Activated CD4-positive, alpha-beta T cell treated with anti-CD3 and anti-CD28 coated beads for 48 hours (primary cell): Measurements from ENCODE around the gene OR2T4.

Source experiments
- DNase-seq: peaks from one replicate; pipeline ENCODE4 v3.0.0-alpha.2; 2020

OR2T4 gene, protein sequence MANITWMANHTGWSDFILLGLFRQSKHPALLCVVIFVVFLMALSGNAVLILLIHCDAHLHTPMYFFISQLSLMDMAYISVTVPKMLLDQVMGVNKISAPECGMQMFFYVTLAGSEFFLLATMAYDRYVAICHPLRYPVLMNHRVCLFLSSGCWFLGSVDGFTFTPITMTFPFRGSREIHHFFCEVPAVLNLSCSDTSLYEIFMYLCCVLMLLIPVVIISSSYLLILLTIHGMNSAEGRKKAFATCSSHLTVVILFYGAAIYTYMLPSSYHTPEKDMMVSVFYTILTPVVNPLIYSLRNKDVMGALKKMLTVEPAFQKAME

DNA sequence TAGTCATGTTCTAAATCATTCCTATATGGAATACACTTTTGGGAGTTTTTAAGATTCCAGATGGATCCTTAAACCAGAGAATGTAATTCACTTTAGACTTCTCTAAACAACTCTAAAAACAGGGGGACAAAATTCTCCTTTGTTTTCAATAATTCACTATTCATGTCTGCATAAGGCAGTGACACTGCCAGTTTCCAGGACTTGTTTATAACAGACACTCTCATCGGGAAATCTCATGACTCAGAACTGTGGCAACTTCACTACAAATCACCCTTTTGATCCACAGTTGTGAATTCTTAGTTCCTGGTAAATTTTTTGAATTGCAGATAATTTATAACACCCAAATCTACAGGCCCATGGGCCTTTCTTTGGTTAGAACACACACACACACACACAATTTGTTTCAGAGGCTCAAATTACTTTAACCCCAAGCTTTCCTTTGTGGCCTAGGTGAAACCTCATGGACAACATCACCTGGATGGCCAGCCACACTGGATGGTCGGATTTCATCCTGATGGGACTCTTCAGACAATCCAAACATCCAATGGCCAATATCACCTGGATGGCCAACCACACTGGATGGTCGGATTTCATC lies at the start of gene OR2T4:
Gene OR2T4 (plus strand): TSS at position 545 of the 595 bp plus-strand sequence. CDS start 0 bp downstream, at position 545.
- DNase-seq: no peak

DNA sequence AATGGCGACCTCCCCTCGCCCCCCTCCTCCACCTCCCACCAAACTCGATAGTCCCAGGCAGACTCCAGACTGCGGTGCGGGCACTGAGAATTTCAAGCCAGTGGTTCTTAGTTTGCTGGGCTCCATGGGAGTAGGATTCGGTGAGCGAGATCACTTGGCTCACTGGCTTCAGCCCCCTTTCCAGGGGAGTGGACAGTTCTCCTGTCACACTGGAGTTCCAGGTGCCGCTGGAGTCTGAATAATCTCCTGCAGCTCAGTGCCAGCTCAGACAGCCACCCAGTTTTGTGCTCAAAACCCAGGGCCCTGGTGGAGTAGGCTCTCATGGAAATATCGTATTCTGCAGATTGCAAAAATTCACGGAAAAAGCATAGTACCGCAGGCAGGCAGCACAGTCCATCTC lies 44.7 kb upstream of the OR2T4 start:
- DNase-seq: no peak

DNA sequence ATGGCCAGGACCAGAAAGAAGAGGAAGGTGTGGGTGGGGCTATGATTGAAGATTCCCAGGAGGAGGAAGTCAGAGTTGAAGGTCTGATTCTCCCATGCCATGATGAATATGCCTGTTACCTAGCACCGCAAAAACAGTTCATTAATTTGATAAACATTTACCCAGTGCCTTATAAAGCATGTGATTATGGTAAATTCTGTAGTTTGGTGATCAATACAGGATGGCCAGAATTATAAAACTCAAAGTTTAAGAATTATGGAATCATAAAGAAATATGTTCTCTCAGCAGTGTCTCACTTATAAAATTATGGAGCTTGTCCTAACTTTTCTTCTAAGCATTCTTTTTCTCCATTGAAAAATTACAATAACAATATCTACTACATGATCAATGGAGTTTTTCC lies 37.0 kb upstream of the OR2T4 start, which contains the start of gene OR2M7:
Gene OR2M7 (minus strand): TSS at position 101 of the 400 bp plus-strand sequence. CDS start 0 bp downstream, at position 101.
- DNase-seq: no peak

DNA sequence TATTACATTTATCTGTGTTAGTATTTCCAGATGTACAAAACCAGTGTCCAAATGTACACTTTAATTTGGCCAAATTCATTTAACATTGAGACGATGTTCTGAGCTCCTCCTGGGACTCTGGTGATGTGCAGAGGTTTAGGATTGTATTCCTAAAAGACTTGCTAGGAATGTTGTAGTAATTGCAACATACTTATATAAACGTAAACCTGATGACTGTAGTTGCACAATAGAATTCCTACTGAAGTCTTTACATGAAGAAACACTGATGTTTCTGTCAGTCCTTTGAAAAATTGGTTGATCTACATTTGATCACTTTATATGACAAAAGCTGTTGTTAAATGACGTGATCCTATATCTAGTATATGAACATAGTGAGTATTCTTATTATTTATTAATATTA lies 18.0 kb upstream of the OR2T4 start:
- no peak for DNase-seq

DNA sequence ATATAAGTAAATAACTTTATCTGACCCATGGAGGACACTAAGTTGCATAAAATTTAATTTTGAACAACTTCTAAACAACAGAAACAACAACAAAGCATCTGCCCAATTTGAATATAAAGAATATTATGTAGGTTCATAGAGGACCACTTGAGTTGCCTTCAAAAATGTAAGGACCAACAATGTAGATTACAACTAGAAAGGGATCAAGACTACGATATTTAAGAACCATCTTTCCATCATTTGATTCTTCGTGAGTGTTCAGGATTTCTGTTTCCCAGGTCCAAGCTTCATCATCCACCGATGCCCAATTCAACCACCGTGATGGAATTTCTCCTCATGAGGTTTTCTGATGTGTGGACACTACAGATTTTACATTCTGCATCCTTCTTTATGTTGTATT lies 13.0 kb upstream of the OR2T4 start, which contains the start of gene OR14C36:
Gene OR14C36 (plus strand): TSS at position 301 of the 400 bp plus-strand sequence. CDS start 0 bp downstream, at position 301.
- DNase-seq: no peak

DNA sequence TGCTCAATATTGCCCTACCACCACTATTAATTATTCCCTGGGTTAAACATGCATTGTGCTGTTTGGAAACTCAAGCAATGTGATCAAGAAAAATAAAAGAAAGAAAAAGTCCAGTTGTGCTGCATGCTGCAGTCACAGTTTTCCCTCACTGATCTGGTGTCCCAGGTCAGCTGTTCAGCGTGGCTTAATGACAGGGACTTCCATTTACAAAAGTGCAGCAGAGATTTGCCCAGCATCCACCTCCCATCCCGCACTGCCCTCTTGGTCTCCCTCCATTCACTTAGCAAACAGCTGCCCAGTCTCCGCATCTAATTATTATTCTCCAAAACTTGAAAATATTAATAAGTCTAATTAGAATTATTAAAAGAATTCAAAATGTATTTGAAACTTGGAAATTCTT lies 2.0 kb upstream of the OR2T4 start:
- no peak for DNase-seq

DNA sequence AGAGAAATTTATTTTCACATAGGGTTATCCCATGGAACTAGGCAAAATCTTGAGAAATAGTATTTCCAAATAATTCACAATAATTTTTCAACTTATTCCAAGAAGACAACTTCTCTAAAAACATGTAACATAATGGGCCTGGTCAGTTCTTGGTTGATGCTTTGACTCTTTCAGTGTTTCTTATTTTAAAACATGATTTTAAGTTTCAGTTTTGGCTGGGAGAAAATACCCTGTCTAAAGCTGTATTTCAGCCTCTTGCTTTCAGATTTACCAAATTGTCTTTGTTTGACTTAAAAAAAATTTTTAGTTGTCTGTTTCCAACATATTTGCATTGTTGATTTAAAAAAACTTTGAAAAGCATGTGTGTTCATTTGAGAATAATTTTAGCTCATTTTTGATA lies 5.1 kb downstream of the OR2T4 start:
- DNase-seq: no peak

DNA sequence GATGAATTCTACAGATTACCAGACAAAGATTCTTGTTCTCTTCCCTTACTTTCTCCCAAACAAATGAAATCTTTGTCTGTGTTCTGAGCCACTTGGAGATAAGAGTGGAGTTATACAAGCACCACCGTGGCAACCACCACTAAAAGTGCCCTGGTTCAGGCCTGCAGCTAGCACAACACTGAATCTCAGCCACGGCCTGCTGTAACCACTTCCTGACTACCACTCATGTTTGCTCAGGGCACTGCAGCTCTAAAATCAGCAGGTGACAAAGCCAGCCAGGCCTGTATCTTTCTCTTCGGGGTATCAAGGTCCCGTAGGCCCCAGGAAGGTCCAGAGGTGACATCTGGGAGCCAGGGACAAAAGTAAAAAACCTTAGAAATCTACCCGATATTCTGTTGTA lies 10.9 kb downstream of the OR2T4 start:
- DNase-seq: peak; percentile 4

DNA sequence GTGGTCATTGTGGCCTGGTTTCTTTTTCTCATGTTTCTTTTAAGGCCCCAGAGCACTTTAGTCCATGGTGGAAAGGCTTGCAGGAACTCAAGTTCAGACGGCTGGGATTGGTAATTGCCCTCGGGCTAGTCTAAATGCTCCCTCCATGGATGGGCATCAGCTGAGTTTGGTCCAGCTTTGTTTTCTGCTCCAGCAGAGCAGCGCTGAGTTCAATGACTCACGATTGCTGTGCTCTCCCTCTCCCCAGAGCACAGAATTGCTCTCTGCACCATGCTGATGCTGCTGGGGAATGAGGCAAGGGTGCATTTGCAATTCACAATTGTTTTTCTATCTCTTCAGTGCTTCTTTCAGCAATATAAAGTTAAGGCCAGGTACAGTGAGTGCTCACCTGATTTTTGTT lies 12.3 kb downstream of the OR2T4 start:
- DNase-seq: no peak

DNA sequence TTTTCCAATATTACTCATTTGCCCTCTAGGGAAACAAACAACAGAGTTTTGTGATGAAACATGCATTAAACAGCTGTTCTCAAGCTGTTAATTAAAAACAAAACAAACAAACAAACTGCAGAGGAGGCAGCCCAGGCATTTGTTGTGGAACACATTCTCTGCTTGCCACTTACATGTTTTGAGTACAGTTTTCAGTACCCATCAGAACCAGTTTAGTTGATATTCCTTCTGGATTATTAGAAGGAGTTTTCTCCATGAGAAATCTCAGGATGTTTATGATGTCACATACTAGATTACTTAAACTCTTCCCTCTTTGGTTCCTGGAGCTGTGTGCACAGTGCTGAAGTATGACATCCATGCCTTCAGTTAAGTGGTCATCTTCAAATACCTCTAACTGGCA lies 14.0 kb downstream of the OR2T4 start, which contains the start of gene OR2T6:
Gene OR2T6 (plus strand): TSS at position 301 of the 400 bp plus-strand sequence. CDS start 11,863 bp downstream, outside the sequence.
- no peak for DNase-seq

DNA sequence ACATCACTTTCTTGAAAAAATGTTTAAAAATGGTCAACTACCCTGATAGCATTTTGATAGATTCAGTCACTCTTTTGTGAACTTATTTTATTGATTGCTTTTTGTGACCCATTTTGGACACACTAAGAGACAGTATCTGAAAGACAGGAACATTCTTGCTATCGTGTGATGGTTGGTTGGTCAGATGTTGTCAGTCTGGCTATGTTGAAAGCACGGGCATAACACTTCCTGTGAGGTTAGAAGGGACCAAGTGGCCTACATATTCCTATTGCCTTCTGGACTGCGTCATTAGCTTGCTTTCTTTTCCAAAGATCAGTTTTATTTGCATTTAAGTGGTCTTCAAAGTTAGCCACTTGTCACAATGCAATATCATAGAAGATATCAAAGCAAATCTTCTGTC lies 15.5 kb downstream of the OR2T4 start:
- DNase-seq: no peak

DNA sequence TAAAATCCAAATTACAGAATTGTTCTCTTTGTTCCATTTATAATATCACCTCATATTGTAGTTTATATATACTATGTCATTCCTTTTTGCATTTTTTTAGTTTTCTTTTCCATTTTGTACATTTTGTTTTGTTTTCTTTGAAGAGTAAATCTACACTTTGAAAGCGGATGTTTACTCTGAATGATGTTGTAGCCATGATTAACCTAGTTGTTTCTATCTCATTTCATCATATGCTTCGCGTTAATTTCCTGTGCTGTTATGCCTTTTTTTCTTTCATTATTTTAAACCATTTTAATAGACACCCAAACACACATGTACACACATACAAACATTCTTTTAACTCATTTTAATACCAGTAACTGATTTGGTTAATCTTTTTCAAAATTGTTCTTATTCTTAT lies 19.4 kb downstream of the OR2T4 start:
- no peak for DNase-seq

DNA sequence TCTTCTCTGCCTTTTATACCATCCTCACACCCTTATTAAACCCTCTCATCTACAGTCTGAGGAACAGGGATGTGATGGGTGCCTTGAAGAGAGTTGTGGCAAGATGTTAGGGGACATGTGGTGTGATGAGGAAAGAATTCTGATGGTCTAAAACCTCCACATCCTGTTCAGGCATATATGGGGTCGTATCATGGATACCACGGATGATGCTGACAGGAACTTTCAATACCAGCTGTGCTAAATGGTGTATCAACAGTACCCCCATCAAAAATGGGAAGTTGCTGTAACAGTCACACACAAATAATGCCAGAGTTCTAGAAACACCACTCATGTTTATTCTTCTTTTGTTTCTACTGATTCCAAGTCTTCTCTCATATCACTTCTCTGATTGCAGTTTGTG lies 27.0 kb downstream of the OR2T4 start:
- no peak for DNase-seq

DNA sequence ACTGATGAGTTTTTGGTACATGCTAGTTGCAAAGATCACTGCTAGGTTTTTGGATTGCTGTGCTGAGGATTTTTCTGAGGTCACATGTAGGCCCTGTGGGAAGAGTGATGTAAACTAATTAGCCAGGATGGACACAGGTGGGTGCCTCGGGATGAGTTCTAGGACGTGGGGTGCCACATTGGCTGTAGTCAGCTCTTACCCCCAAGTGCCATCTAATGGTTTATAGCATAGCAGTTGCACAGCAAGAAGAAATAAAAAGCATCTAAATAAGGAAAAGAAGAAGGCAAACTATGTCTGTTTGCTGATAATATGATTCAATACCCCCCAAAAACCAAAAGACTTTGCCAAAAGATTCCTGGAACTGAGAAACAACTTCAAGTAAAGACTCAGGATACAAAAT lies 31.6 kb downstream of the OR2T4 start:
- DNase-seq: no peak

DNA sequence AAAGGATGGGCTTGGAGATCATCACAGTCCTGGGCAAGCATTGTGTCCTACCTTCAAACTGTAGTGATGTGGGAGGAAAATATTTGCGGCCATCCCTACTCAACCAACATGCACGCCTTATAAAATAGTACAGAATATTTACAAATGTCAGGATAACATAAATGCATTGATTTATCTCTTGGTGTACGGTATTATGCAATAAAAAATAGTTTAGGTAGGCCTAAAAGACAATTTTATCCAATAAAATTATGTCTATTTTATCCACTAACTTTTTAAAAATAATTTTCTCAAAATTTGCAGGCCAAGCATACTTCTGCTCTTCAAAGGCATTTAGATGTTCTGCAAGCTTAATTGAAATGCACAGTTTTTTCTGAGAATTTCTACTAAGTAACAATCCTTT lies 41.3 kb downstream of the OR2T4 start, which contains the start of gene OR2T1:
Gene OR2T1 (plus strand): TSS at position 301 of the 400 bp plus-strand sequence. CDS start 3,100 bp downstream, outside the sequence.
- DNase-seq: no peak

DNA sequence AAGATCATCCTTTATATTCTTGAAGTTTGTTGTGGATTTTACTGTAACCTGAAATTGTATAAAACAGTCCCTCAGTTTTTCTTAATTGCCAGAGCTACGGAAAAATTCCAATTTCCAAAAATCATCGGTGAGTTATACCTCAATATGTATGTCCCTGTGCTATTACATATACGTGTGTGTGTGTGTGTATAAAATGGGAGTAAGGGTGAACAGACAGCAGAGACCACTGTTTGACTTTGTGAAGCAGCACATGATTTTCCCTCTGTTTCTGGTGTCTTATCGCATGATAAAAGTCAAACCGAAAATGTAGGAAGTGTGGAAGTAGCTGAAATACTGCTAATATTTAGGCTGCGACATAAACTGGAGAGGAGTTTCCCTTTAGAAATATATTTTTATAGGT lies 42.6 kb downstream of the OR2T4 start:
- no peak for DNase-seq

DNA sequence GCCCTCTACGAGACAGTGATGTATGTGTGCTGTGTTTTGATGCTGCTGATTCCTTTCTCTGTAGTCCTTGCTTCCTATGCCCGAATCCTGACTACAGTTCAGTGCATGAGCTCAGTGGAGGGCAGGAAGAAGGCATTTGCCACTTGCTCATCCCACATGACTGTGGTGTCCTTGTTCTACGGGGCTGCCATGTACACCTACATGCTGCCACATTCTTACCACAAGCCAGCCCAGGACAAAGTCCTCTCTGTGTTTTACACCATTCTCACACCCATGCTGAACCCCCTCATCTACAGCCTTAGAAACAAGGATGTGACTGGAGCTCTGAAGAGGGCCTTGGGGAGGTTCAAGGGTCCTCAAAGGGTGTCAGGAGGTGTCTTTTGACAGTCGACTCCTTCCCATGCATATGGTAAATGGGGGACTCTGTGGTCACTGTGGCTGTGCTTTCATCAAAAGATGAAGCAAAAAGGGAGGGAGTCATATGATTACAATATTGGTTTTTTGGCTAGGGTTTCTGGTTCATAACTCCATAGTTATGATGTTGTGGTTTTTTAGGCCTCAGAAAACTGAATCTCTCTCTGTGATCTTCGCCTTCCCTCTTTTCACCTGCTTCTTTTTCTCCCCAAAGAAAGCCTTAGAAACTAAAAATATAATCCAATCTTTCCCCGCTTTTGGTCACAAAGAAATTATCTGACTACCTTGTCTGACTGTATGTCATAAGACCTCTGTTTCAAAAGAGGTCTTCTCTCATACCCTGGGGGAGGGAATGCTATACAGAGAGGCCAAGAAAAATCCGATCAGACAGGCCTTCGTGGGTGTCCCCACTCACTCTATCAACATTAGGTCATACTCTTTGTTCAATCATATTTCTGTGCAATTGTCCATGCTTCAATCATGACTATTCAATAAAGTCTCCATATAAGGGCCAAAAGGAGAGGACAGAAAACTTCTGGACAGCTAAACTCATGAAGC lies 45.5 kb downstream of the OR2T4 start:
- no peak for DNase-seq
